ENCODE measurements around the gene CLCN6.
A peak's percentile ranks its signal among the peaks of the same experiment; 100 is the strongest.
"Not testable (repeated sequence)": the region's sequence is repeated elsewhere in the genome, so short reads cannot be mapped to it uniquely, and the experiment has no call there.

Gene CLCN6

GRCh38 chr1:11794446-11795237, 11.3 kb upstream of the CLCN6 start:
- no peak for DNase-seq (ENCODE audit: low read depth in 2 of 3, low spot score in 1 of 3)

DNA sequence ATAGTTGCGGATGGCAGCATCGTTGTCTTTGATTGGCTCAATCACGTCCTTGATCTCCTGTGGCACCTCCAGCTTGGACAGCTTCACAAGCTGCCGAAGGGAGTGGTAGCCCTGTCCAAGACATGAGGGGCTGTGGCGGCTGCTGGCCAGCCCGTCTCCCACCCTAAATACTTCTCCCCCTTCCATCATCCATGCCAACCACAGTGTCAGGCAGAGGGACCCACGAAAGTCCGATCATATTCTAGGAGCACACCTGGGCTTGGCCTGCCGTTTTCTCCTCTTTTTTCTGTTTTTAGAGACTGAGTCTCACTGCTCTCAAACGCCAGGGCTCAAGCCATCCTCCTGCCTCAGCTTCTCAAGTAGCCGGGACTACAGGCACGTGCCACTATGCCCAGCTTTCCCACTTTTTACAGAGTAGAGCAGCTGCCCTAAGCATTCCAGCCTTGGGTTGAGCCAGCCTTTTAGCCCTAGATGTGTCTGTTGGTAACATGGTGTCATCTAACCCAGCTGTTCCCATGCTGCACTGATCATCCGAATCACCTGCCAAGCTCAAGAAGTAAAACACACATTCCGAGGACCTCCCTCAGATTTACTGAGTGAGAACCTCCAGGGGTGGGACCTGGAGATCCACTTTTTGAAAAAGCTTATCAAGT, 10.6 kb upstream of the CLCN6 start:
- DNase-seq (ENCODE audit: low read depth in 2 of 3, low spot score in 1 of 3), result no peak

- DNase-seq (ENCODE audit: low read depth in 2 of 3, low spot score in 1 of 3), result no peak
Measured at GRCh38 chr1:11796036-11796828, 9.8 kb upstream of the CLCN6 start.

GRCh38 chr1:11797525-11798216, 8.3 kb upstream of the CLCN6 start:
- no peak for DNase-seq (ENCODE audit: low read depth in 2 of 3, low spot score in 1 of 3)

DNA sequence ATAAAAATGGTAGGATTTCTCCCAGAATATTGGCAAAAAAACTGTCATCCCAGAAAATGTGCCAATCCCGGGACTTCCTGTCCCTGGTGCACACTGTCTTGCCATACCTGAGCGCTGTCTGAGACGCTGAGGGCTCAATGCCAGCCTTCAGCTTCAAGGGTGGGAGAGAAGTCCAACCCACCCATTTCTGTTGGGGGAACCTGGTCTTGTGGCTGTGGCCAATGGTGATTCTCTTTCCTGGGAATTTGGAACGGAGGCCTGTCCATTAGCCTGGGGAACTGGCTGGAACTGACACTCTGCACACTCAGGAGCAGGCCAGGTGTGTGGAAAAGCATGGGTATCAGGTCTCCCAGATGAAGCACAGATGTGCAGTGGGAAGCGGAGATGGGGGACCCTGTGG, 6.9 kb upstream of the CLCN6 start:
- no peak for DNase-seq (ENCODE audit: low read depth in 2 of 3, low spot score in 1 of 3)

- DNase-seq (ENCODE audit: low read depth in 2 of 3, low spot score in 1 of 3), result no peak
Measured at GRCh38 chr1:11799896-11800295, 6.1 kb upstream of the CLCN6 start.

- no peak for DNase-seq (ENCODE audit: low read depth in 2 of 3, low spot score in 1 of 3)
Measured at GRCh38 chr1:11800391-11800755, 5.6 kb upstream of the CLCN6 start.

DNA sequence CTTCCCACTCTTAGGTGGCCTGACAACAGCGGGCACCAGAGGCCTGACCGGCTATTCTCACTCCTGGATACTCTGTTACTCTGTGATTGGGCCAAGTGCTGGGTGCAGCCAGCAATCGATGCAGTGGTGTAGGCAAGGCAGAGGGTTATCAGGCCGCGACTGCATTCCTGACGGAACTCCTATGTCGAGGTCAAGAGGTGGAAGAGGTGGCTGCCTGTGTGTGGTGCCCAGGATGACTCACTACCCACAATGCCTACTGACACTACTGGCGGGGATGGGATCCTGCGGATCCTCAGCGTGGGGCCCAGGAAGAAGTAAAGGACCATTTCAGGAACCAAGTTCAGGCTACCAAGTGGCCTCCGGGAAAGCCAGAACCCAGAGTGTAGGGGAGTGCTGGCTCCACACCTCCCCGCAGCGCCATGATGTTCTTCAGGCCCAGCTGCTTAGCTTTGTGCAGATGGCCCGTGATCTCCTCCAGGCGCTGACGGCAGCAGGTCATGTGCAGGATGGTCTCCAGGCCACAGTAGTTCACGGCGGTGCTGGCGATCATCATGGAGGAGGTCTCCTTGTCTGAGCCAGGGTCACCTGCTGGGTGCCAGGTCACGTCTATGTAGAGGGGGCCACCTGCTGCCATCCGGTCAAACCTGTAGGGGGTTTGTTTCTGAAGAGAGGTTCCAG, 5.1 kb upstream of the CLCN6 start:
- DNase-seq (ENCODE audit: low read depth in 2 of 3, low spot score in 1 of 3), result no peak

GRCh38 chr1:11802616-11802972, 3.4 kb upstream of the CLCN6 start:
- DNase-seq (ENCODE audit: low read depth in 2 of 3, low spot score in 1 of 3), result no peak

DNA sequence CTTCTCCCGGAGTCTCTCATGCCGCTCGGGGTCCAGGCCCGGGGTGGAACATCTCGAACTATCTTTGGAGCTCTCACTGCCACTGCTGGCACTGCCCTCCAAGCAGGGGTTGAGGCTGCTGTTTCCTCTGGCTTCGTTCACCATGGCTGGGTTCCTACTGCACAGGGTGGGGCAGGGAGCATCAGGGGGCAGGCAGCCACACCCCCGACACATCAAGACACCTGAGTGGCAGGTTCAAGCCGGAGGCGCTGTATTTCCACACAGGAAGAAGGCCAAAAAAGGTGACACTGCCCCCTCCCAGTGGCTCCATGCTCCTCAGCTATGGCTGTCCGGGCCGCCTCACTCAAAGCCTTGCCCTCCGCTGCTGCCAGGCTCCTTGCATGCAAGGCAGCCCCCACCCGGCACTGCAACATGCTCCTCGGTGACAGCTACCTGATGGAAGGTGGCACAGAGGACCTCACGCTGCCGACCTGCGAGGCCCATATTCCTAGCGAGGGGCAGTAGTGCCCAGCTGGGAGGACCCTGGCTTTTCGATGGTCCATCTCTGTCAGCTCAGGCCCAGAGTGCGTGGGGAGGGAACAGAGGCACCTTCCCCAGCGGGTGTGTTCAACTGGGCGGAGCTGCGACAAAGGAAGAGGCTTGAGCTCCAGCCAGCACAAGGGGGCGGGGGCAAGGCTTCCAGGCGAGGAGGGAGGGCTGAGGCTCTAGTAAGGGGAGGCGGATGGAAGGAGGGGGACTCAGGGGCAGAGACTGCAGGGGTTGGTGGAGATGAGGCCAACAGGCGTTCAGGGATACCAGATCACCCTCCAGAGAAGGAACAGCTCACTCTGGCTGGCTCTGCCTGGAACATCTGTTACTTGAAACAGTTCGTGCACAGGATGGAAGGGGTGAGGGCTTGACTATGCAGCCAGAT, 2.8 kb upstream of the CLCN6 start:
- peak; percentile 28 to 55 (median 50) for DNase-seq (ENCODE audit: low read depth in 2 of 3, low spot score in 1 of 3)

DNA sequence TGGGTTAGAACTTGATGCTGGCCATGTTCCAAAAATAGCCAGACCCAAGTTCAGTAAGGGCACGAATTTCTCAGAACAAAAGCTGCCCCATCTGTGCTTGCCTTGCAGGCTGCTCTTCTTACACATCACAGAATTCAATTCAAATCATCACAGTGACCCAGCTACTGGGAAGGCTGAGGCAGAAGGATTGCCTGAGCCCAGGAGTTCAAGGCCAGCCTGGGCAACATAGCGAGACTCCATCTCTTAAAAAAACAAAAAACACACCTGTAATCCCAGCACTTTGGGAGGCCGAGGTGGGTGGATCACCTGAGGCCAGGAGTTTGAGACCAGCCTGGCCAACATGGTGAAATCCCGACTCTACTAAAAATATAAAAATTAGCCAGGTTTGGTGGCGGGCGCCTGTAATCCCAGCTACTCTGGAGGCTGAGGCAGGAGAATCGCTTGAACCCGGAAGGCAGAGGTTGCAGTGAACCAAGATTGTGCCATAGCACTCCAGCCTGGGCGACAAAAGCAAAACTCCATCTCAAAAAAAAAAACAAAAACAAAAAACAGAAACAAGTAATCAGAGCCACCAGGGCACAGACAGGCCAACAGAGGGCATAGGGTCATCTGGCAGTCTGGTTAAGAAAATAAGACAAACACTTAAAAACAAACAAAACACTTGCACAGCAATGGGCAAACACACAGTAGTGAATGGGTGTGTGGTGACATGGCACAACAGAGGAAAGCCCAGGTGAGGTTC, 1.9 kb upstream of the CLCN6 start:
- DNase-seq (ENCODE audit: low read depth in 2 of 3, low spot score in 1 of 3), result not testable (repeated sequence)

GRCh38 chr1:11804666-11805421, 1.1 kb upstream of the CLCN6 start:
- DNase-seq (ENCODE audit: low read depth in 2 of 3, low spot score in 1 of 3), result peak in 1 of 3 donors; percentile 32

GRCh38 chr1:11806307-11806936, 431 bp downstream of the CLCN6 start:
- no peak for DNase-seq (ENCODE audit: low read depth in 2 of 3, low spot score in 1 of 3)

- DNase-seq (ENCODE audit: low read depth in 2 of 3, low spot score in 1 of 3), result no peak
Measured at GRCh38 chr1:11807133-11807532, 1.1 kb downstream of the CLCN6 start.

DNA sequence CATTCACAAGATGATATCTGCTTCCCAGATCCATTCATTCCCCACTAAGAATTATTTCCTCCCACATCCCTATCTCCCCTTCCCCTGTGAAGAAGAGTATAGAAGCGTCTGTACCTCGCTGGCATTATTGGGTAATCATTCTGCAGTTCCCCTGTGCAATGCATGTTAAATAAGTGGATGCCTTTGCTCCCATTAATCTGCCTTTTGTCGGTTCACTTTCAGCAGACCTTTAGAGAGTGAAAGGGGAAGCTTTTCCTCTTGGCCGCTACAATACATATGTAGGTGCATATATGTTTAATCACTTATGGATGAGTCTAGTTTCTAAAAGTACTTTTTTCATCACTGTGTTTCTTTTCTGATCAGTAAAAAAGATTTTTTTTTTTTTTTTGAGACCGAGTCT, 7.0 kb downstream of the CLCN6 start:
- DNase-seq (ENCODE audit: low read depth in 2 of 3, low spot score in 1 of 3), result no peak

DNA sequence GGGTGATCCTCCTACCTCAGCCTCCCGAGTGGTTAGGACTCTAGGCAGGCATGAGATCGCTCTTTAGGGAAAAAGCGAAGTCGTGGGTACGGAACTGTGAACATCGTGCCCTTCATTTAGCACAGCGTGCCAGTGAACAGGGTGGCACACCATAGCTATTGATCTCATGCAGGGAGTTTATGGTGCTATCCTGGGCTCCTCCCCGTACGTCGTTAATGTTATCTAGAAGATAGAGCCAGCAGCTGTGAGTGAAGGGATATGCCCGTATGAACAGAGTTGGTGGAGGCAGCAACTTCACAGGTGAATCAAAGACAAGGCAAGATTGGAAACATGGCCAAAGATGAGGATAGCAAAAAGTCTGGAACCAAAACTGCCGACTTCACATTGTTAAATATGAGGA, 11.2 kb downstream of the CLCN6 start:
- DNase-seq (ENCODE audit: low read depth in 2 of 3, low spot score in 1 of 3), result no peak

DNA sequence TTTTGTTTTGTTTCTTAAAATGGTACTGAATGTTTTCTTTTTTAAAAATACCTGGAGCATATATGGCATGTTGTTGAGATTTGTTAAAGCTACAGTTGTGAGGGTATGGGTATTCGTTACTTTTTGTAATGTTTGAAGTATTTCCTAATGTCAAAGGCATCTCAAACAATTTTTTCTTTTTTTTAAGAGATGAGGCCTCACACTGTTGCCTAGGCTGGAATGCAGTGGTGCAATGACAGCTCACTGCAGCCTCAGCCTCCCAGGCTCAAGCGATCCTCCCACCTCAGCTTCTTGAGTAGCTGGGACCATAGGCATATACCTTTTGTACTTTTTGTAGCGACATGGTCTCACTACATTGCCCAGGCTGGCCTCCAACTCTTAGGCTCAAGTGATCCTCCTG, 16.1 kb downstream of the CLCN6 start:
- no peak for DNase-seq (ENCODE audit: low read depth in 2 of 3, low spot score in 1 of 3)
